GM23338 (cell line): ENCODE measurements around the gene CNTN1. TPM values are rescaled to one million over a fixed set of nuclear protein-coding genes. Genes with fewer than 3 reads are reported as not detected.

Source experiments
- ATAC-seq: fragments of 200-7000 bp; cut with Tn5 transposase; 3 replicates; pipeline ENCODE4 v1.9.1; 2020
- DNase-seq: peaks from one replicate; pipeline ENCODE4 v3.0.0-alpha.2; 2015; ENCODE audit warnings: low spot score
- H2AFZ ChIP-seq: fragments of 200-600 bp; sonication (generic); 2 replicates; pipeline ENCODE4 v1.8.0; 2016; ENCODE audit warnings: antibody characterized with exemption, mild to moderate bottlenecking, moderate library complexity
- H3F3A ChIP-seq: fragments of 200-600 bp; sonication (generic); replicated peaks from 2 replicates; pipeline ENCODE4 v1.8.0; 2017; ENCODE audit warnings: antibody characterized with exemption, mixed run types, low read depth
- H3K27ac ChIP-seq: fragments of 200-600 bp; sonication (generic); 2 replicates; pipeline ENCODE4 v1.6.1; 2016; ENCODE audit warnings: low read depth
- H3K27me3 ChIP-seq: fragments of 200-600 bp; sonication (generic); 2 replicates; pipeline ENCODE4 v1.8.0; 2016; ENCODE audit warnings: mild to moderate bottlenecking, mixed run types, moderate library complexity; ENCODE audit not compliant: insufficient read depth
- H3K36me3 ChIP-seq: fragments of 200-600 bp; sonication (generic); 2 replicates; pipeline ENCODE4 v1.8.0; 2016; ENCODE audit warnings: mild to moderate bottlenecking; ENCODE audit not compliant: insufficient read depth
- H3K4me1 ChIP-seq: fragments of 200-600 bp; sonication (generic); 2 replicates; pipeline ENCODE4 v1.8.0; 2016; ENCODE audit warnings: mild to moderate bottlenecking, moderate library complexity; ENCODE audit not compliant: insufficient read depth
- H3K4me2 ChIP-seq: fragments of 200-600 bp; sonication (generic); 2 replicates; pipeline ENCODE4 v1.7.1; 2017; ENCODE audit warnings: mixed run types
- H3K4me3 ChIP-seq: fragments of 200-600 bp; sonication (generic); 2 replicates; pipeline ENCODE4 v1.6.1; 2016; ENCODE audit warnings: mixed run types
- H3K79me2 ChIP-seq: fragments of 200-600 bp; sonication (generic); replicated peaks from 2 replicates; pipeline ENCODE4 v1.8.0; 2017; ENCODE audit warnings: mild to moderate bottlenecking; ENCODE audit not compliant: insufficient read depth
- H3K9me2 ChIP-seq: fragments of 200-600 bp; sonication (generic); 2 replicates; pipeline ENCODE4 v1.8.0; 2017; ENCODE audit not compliant: insufficient read depth
- H4K20me1 ChIP-seq: fragments of 200-600 bp; sonication (generic); replicated peaks from 2 replicates; pipeline ENCODE4 v1.8.0; 2017; ENCODE audit warnings: mild to moderate bottlenecking; ENCODE audit not compliant: insufficient read depth
- H3K27ac Mint-ChIP-seq: 2 replicates; pipeline ENCODE4 v1.8.0; 2020; ENCODE audit warnings: inconsistent platforms, mild to moderate bottlenecking, moderate library complexity, mixed read lengths
- H3K27me3 Mint-ChIP-seq: 3 replicates; pipeline ENCODE4 v1.8.0; 2022; ENCODE audit warnings: low read depth, mild to moderate bottlenecking, moderate library complexity, mixed read lengths, inconsistent platforms; ENCODE audit not compliant: insufficient read depth, poor library complexity
- H3K36me3 Mint-ChIP-seq: 3 replicates; pipeline ENCODE4 v1.8.0; 2021; ENCODE audit warnings: low read depth, mild to moderate bottlenecking, inconsistent platforms, moderate library complexity, mixed read lengths
- H3K4me1 Mint-ChIP-seq: 3 replicates; pipeline ENCODE4 v1.8.0; 2020; ENCODE audit warnings: mild to moderate bottlenecking, inconsistent platforms, mixed read lengths
- H3K4me3 Mint-ChIP-seq: 3 replicates; pipeline ENCODE4 v1.8.0; 2021; ENCODE audit warnings: moderate library complexity, mild to moderate bottlenecking, inconsistent platforms, mixed read lengths
- H3K9me3 Mint-ChIP-seq: 3 replicates; pipeline ENCODE4 v1.8.0; 2020; ENCODE audit warnings: moderate library complexity, mild to moderate bottlenecking, inconsistent platforms, mixed read lengths
- CREB1 ChIP-seq: fragments of 250-450 bp; sonication (Bioruptor Pico); IDR thresholded peaks from 2 replicates; pipeline ENCODE4 v1.5.0; 2020; ENCODE audit warnings: low read depth, mild to moderate bottlenecking, moderate library complexity
- EZH2 ChIP-seq: fragments of 200-600 bp; sonication (generic); IDR thresholded peaks from one replicate; pipeline ENCODE4 v1.8.0; 2017; ENCODE audit warnings: antibody characterized with exemption, mild to moderate bottlenecking, low read depth; ENCODE audit not compliant: unreplicated experiment
- EZH2phosphoT487 ChIP-seq: fragments of 200-600 bp; sonication (generic); IDR thresholded peaks from one replicate; pipeline ENCODE4 v1.8.1; 2018; ENCODE audit warnings: antibody characterized with exemption; ENCODE audit not compliant: unreplicated experiment
- NANOG ChIP-seq: IDR thresholded peaks from 2 replicates; pipeline ENCODE4 v1.6.1; 2016; ENCODE audit warnings: antibody characterized with exemption, borderline replicate concordance
- POLR2AphosphoS5 ChIP-seq: IDR thresholded peaks from 2 replicates; pipeline ENCODE4 v1.6.1; 2016; ENCODE audit warnings: antibody characterized with exemption, low read depth
- STAT1 ChIP-seq: IDR thresholded peaks from one replicate; pipeline ENCODE4 v1.6.1; 2016; ENCODE audit warnings: antibody characterized with exemption; ENCODE audit not compliant: unreplicated experiment
- ZNF114 ChIP-seq: fragments of 250-450 bp; sonication (Bioruptor Pico); IDR thresholded peaks from 2 replicates; pipeline ENCODE4 v1.5.0; 2020; ENCODE audit warnings: mild to moderate bottlenecking, moderate library complexity
- ZNF331 ChIP-seq: fragments of 250-450 bp; sonication (Bioruptor Pico); IDR thresholded peaks from 2 replicates; pipeline ENCODE4 v1.5.0; 2020; ENCODE audit warnings: low read depth, mild to moderate bottlenecking, moderate library complexity
- polyA plus RNA-seq: library from polyadenylated mRNA; unstranded; fragments of >200 nt; fragmentation: Nextera tagmentation; extraction: Ambion mirVana; gene quantifications from 2 replicates; pipeline ENCODE4 v1.2.1, GENCODE V29; 2016
- total RNA-seq: library from RNA; depleted of rRNA; stranded (reverse); fragments of >200 nt; shearing (Covaris generic); gene quantifications from 2 replicates; pipeline ENCODE4 v1.2.3, GENCODE V29; 2014
- TF ChIP-seq, protein P1 (sequence below): IDR thresholded peaks from one replicate; pipeline ENCODE4 v1.6.1; 2018; ENCODE audit warnings: antibody characterized with exemption; ENCODE audit not compliant: unreplicated experiment
- TF ChIP-seq, protein P2 (sequence below): IDR thresholded peaks from 2 replicates; pipeline ENCODE4 v1.6.1; 2016; ENCODE audit warnings: antibody characterized with exemption
- TF ChIP-seq, protein P3 (sequence below): fragments of 250-450 bp; sonication (Bioruptor Pico); IDR thresholded peaks from 2 replicates; pipeline ENCODE4 v1.5.0; 2020; ENCODE audit warnings: mild to moderate bottlenecking, moderate library complexity

Gene CNTN1
- total and polyA plus RNA-seq, 2 experiments from 2014 or later = 5.0 to 27.0 TPM

DNA sequence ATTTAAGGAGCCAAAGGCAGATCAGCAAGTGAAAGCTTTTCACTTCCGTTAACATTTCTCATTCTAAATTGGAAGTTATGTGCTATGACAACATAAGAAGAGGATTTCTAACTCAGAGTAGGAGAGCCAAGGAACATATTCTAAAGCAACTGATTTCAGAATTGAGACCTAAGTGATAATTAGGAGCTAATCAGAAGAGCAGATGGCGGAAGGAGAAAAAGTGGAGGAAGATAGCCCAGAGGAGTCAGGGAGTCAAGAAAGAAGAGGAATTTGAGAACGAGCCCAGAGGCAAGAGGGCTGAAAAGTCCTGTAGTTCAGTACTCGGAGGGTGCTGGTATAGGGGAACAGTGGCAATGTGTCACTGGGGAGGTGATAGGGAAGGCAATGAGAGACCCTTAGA, 162.4 kb downstream of the CNTN1 start (continued):
- TF ChIP-seq, protein P1, sequence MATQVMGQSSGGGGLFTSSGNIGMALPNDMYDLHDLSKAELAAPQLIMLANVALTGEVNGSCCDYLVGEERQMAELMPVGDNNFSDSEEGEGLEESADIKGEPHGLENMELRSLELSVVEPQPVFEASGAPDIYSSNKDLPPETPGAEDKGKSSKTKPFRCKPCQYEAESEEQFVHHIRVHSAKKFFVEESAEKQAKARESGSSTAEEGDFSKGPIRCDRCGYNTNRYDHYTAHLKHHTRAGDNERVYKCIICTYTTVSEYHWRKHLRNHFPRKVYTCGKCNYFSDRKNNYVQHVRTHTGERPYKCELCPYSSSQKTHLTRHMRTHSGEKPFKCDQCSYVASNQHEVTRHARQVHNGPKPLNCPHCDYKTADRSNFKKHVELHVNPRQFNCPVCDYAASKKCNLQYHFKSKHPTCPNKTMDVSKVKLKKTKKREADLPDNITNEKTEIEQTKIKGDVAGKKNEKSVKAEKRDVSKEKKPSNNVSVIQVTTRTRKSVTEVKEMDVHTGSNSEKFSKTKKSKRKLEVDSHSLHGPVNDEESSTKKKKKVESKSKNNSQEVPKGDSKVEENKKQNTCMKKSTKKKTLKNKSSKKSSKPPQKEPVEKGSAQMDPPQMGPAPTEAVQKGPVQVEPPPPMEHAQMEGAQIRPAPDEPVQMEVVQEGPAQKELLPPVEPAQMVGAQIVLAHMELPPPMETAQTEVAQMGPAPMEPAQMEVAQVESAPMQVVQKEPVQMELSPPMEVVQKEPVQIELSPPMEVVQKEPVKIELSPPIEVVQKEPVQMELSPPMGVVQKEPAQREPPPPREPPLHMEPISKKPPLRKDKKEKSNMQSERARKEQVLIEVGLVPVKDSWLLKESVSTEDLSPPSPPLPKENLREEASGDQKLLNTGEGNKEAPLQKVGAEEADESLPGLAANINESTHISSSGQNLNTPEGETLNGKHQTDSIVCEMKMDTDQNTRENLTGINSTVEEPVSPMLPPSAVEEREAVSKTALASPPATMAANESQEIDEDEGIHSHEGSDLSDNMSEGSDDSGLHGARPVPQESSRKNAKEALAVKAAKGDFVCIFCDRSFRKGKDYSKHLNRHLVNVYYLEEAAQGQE = no peak
- TF ChIP-seq EZH2phosphoT487 = no peak
- TF ChIP-seq ZNF114 (CRISPR knock-in tag) = no peak
- no peak for TF ChIP-seq ZNF331 (CRISPR knock-in tag)
- TF ChIP-seq, protein P2, sequence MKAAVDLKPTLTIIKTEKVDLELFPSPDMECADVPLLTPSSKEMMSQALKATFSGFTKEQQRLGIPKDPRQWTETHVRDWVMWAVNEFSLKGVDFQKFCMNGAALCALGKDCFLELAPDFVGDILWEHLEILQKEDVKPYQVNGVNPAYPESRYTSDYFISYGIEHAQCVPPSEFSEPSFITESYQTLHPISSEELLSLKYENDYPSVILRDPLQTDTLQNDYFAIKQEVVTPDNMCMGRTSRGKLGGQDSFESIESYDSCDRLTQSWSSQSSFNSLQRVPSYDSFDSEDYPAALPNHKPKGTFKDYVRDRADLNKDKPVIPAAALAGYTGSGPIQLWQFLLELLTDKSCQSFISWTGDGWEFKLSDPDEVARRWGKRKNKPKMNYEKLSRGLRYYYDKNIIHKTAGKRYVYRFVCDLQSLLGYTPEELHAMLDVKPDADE = no peak
- TF ChIP-seq EZH2 = no peak
- TF ChIP-seq CREB1 (CRISPR knock-in tag) = no peak
- TF ChIP-seq NANOG = no peak

DNA sequence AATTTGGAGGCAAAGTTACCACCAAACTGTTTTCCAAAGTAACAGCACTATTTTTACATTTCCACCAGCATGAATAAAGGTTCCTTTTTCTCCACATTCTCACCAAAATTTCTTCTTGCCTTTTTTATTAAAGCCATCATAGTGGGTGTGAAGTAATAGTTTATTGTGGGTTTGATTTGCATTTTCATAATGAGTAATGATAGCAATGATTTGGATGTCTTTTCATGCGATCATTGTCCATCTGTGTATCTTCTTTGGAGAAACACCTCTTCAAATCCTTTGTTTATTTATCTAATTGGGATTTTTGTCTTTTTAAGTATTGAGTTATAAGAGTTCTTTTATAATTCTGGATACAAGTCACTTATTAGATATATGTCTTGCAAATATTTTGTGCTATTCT, 172.7 kb downstream of the CNTN1 start:
- Mint-ChIP-seq H3K4me1 (no peaks in the 10 kb centered on the region), H3K4me3 (no peak overlapping the region), H3K36me3 (peaks cover 5% of the 10 kb centered on the region), H3K27ac (no peak overlapping the region), H3K9me3 (peaks cover 9% of the 10 kb centered on the region), H3K27me3 (no peaks in the 10 kb centered on the region)
- H2AFZ ChIP-seq = no peak overlapping the region
- DNase-seq (no peak), ATAC-seq (no peak)
- no peaks in the 10 kb centered on the region for H3K79me2 ChIP-seq
- H3K4me3 ChIP-seq = no peak overlapping the region
- H3K27ac ChIP-seq = no peak overlapping the region
- no peaks in the 10 kb centered on the region for H3K9me2 ChIP-seq
- no peaks in the 10 kb centered on the region for H3K4me1 ChIP-seq
- H3K36me3 ChIP-seq = no peaks in the 10 kb centered on the region
- H3F3A ChIP-seq = no peaks in the 10 kb centered on the region
- no peak overlapping the region for H3K4me2 ChIP-seq
- no peaks in the 10 kb centered on the region for H3K27me3 ChIP-seq
- H4K20me1 ChIP-seq = no peaks in the 10 kb centered on the region
- no peak for TF ChIP-seq ZNF331 (CRISPR knock-in tag)
- TF ChIP-seq, protein P3, sequence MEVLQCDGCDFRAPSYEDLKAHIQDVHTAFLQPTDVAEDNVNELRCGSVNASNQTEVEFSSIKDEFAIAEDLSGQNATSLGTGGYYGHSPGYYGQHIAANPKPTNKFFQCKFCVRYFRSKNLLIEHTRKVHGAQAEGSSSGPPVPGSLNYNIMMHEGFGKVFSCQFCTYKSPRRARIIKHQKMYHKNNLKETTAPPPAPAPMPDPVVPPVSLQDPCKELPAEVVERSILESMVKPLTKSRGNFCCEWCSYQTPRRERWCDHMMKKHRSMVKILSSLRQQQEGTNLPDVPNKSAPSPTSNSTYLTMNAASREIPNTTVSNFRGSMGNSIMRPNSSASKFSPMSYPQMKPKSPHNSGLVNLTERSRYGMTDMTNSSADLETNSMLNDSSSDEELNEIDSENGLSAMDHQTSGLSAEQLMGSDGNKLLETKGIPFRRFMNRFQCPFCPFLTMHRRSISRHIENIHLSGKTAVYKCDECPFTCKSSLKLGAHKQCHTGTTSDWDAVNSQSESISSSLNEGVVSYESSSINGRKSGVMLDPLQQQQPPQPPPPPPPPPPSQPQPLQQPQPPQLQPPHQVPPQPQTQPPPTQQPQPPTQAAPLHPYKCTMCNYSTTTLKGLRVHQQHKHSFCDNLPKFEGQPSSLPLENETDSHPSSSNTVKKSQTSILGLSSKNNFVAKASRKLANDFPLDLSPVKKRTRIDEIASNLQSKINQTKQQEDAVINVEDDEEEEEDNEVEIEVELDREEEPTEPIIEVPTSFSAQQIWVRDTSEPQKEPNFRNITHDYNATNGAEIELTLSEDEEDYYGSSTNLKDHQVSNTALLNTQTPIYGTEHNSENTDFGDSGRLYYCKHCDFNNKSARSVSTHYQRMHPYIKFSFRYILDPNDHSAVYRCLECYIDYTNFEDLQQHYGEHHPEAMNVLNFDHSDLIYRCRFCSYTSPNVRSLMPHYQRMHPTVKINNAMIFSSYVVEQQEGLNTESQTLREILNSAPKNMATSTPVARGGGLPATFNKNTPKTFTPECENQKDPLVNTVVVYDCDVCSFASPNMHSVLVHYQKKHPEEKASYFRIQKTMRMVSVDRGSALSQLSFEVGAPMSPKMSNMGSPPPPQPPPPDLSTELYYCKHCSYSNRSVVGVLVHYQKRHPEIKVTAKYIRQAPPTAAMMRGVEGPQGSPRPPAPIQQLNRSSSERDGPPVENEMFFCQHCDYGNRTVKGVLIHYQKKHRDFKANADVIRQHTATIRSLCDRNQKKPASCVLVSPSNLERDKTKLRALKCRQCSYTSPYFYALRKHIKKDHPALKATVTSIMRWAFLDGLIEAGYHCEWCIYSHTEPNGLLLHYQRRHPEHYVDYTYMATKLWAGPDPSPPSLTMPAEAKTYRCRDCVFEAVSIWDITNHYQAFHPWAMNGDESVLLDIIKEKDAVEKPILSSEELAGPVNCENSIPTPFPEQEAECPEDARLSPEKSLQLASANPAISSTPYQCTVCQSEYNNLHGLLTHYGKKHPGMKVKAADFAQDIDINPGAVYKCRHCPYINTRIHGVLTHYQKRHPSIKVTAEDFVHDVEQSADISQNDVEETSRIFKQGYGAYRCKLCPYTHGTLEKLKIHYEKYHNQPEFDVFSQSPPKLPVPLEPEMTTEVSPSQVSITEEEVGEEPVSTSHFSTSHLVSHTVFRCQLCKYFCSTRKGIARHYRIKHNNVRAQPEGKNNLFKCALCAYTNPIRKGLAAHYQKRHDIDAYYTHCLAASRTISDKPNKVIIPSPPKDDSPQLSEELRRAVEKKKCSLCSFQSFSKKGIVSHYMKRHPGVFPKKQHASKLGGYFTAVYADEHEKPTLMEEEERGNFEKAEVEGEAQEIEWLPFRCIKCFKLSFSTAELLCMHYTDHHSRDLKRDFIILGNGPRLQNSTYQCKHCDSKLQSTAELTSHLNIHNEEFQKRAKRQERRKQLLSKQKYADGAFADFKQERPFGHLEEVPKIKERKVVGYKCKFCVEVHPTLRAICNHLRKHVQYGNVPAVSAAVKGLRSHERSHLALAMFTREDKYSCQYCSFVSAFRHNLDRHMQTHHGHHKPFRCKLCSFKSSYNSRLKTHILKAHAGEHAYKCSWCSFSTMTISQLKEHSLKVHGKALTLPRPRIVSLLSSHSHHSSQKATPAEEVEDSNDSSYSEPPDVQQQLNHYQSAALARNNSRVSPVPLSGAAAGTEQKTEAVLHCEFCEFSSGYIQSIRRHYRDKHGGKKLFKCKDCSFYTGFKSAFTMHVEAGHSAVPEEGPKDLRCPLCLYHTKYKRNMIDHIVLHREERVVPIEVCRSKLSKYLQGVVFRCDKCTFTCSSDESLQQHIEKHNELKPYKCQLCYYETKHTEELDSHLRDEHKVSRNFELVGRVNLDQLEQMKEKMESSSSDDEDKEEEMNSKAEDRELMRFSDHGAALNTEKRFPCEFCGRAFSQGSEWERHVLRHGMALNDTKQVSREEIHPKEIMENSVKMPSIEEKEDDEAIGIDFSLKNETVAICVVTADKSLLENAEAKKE (CRISPR knock-in tag) = no peak
- TF ChIP-seq EZH2phosphoT487 = no peak
- TF ChIP-seq POLR2AphosphoS5 = no peak
- no peak for TF ChIP-seq NANOG
- no peak for TF ChIP-seq STAT1
- TF ChIP-seq, protein P1 = no peak
